ENCODE results near the gene PTPRD. TPM values are rescaled to one million over a fixed set of nuclear protein-coding genes. Genes with fewer than 3 reads are reported as not detected.

Gene PTPRD
- total and polyA plus RNA-seq, 2 of the 4 experiments (the other 2 are of a cell fraction): 0.07 to 0.18 TPM

- ChIA-PET POLR2A (ENCODE audit: unreplicated experiment) (no interaction called here), CTCF (no interaction called here)
- no peak overlapping the region for H2BK5ac ChIP-seq (ENCODE audit: low read depth, low read length, poor library complexity, severe bottlenecking)
- no peak overlapping the region for H3K14ac ChIP-seq (replicated peaks; ENCODE audit: low read depth, low read length)
- no peak overlapping the region for H3K23ac ChIP-seq (ENCODE audit: low read depth, low read length)
- H2BK120ac ChIP-seq (ENCODE audit: low read depth, low read length): no peak overlapping the region
- H3K36me3 ChIP-seq (ENCODE audit: control insufficient read depth, insufficient read depth, low read length): no peaks in the 10 kb centered on the region
- no peak overlapping the region for H4K5ac ChIP-seq (ENCODE audit: low read depth, low read length)
- H4K91ac ChIP-seq (ENCODE audit: insufficient read depth, low read depth, low read length): no peak overlapping the region
- H3K9me3 ChIP-seq (ENCODE audit: control insufficient read depth, insufficient read depth, low read length): no peaks in the 10 kb centered on the region; the same call in 1 of the 2 replicates
- no peak overlapping the region for H3K4ac ChIP-seq (ENCODE audit: low read depth, low read length)
- no peak overlapping the region for H2BK15ac ChIP-seq (ENCODE audit: low read depth, low read length)
- no peaks in the 10 kb centered on the region for H3K9me1 ChIP-seq (ENCODE audit: insufficient read depth, low read length)
- no peaks in the 10 kb centered on the region for H3K79me1 ChIP-seq (ENCODE audit: low read depth in 1 of 2, low read length in 2 of 2)
- no CpG with 5 or more reads among the region's 2 CpGs for WGBS, 2 experiments (ENCODE audit: extremely low coverage in 2 of 2, insufficient read length in 1 of 2)
- H3K4me2 ChIP-seq (ENCODE audit: low read depth, low read length): no peak overlapping the region
- no peak overlapping the region for H3K4me3 ChIP-seq (ENCODE audit: insufficient read depth, low read depth, low read length)
- no peaks in the 10 kb centered on the region for H4K20me1 ChIP-seq (ENCODE audit: insufficient read depth, low read length)
- H3K9ac ChIP-seq (ENCODE audit: low read depth, low read length): no peak overlapping the region
- in situ Hi-C loops (cut with MboI; ENCODE audit: low sequenced_read_pairs): no loop called here
- no peak for DNase-seq
- H3K27me3 ChIP-seq (ENCODE audit: control insufficient read depth, insufficient read depth, low read length): no peaks in the 10 kb centered on the region
- no peak overlapping the region for H2AFZ ChIP-seq (replicated peaks; ENCODE audit: low read length, poor library complexity)
- H2AK5ac ChIP-seq (ENCODE audit: low read depth, low read length): no peak overlapping the region
- no peak overlapping the region for H3K56ac ChIP-seq (ENCODE audit: extremely low read depth, insufficient read depth, low read length)
- H3K27ac ChIP-seq (ENCODE audit: insufficient read depth, low read length): no peak overlapping the region
- dilution Hi-C loops (cut with HindIII; ENCODE audit: low sequenced_read_pairs, unreplicated experiment): no loop called here
- no peak overlapping the region for H2AK9ac ChIP-seq (replicated peaks; ENCODE audit: low read depth, low read length, poor library complexity)
- no peak for ATAC-seq (ENCODE audit: low read depth)
- BruUV-seq (replicated peaks): no TSS peak
- no peak overlapping the region for H2BK20ac ChIP-seq (ENCODE audit: low read depth, low read length)
- TF ChIP-seq MAZ (IDR thresholded peaks at IDR 0.05; ENCODE audit: borderline replicate concordance, low read depth, low read length) (no peak), NFE2L2 (IDR thresholded peaks at IDR 0.05; ENCODE audit: low read depth, low read length) (no peak), MAFK (IDR thresholded peaks at IDR 0.05; ENCODE audit: low read depth, low read length) (no peak), RFX5 (IDR thresholded peaks at IDR 0.05; ENCODE audit: low read depth, low read length) (no peak), CEBPB (IDR thresholded peaks at IDR 0.05; ENCODE audit: low read depth, low read length) (no peak), USF2 (IDR thresholded peaks at IDR 0.05; ENCODE audit: low read depth, low read length) (no peak), RCOR1 (IDR thresholded peaks at IDR 0.05; ENCODE audit: insufficient replicate concordance, low read length) (no peak), ELK1 (IDR thresholded peaks at IDR 0.05; ENCODE audit: borderline replicate concordance, low read depth, low read length) (no peak), BHLHE40 (IDR thresholded peaks at IDR 0.05; ENCODE audit: low read depth, low read length) (no peak), CTCF (conservative IDR thresholded peaks at IDR 0.05; ENCODE audit: low read depth, low read length) (no peak), CHD1 (IDR thresholded peaks at IDR 0.05; ENCODE audit: low read depth, low read length) (no peak), MXI1 (IDR thresholded peaks at IDR 0.05; ENCODE audit: borderline replicate concordance, low read depth, low read length) (no peak), FOS (IDR thresholded peaks at IDR 0.05; ENCODE audit: low read depth, low read length) (no peak), RAD21 (IDR thresholded peaks at IDR 0.05; ENCODE audit: low read length) (no peak), SMC3 (IDR thresholded peaks at IDR 0.05; ENCODE audit: low read depth, low read length) (no peak), POLR2A (IDR thresholded peaks at IDR 0.05; ENCODE audit: low read depth, low read length) (no peak)
- H3K4me1 ChIP-seq (ENCODE audit: control insufficient read depth, insufficient read depth, low read length): no peaks in the 10 kb centered on the region
- H4K8ac ChIP-seq (ENCODE audit: low read depth in 2 of 2, low read length in 2 of 2): no peak overlapping the region
- H3K18ac ChIP-seq (ENCODE audit: low read depth, low read length): no peak overlapping the region
- intact Hi-C loops (cut with micrococcal nuclease): no loop called here
Measured at GRCh38 chr9:8621416-8621815, 1991.4 kb downstream of the PTPRD start.
